GM12878 (cell line): ENCODE data around the gene PRG3. TPM values are rescaled to one million over a fixed set of nuclear protein-coding genes. Genes with fewer than 3 reads are reported as not detected.

Experiments
- ATAC-seq: fragments of 200-7000 bp; cut with Tn5 transposase; 3 replicates; pipeline ENCODE4 v1.9.1; 2020; ENCODE audit warnings: mild to moderate bottlenecking, moderate library complexity
- BruUV-seq: library from RNA; stranded (reverse); fragments of 400-500 nt; replicated peaks from 2 replicates; lab custom pipeline; 2021; lab: Mats Ljungman, UMichigan
- CTCF ChIA-PET: fragments of 300-600 bp; sonication (Branson Sonifier 250); formaldehyde crosslinking; extraction: SDS; loops from one replicate; lab custom pipeline; 2021; ENCODE audit warnings: inconsistent platforms; lab: Yijun Ruan, JAX
- POLR2A ChIA-PET: fragments of 350-600 bp; formaldehyde crosslinking; extraction: SDS; loops from one replicate; lab custom pipeline; 2021; ENCODE audit warnings: inconsistent platforms; lab: Charles Lee
- RAD21 ChIA-PET: fragments of 300-600 bp; sonication (Branson Sonifier 250); formaldehyde crosslinking; loops from one replicate; lab custom pipeline; 2023; ENCODE audit warnings: antibody characterized with exemption; ENCODE audit not compliant: unreplicated experiment; lab: Charles Lee
- SMC1A ChIA-PET: fragments of 300-600 bp; sonication (Branson Sonifier 250); formaldehyde crosslinking; loops from one replicate; lab custom pipeline; 2023; ENCODE audit not compliant: unreplicated experiment, uncharacterized antibody; lab: Charles Lee
- DNase-seq: peaks from one replicate; pipeline ENCODE4 v3.0.0-alpha.2; 2011; ENCODE audit warnings: low read depth, low spot score
- FAIRE-seq: peaks from 3 replicates; lab custom pipeline; 2011; peaks lifted over from hg19 to GRCh38; lab: Jason Lieb, UNC
- H2AFZ ChIP-seq: 2 replicates; pipeline ENCODE4 v1.6.0; 2011; ENCODE audit warnings: low read depth, low read length, control low read depth; ENCODE audit not compliant: control insufficient read depth
- H3K27ac ChIP-seq: 2 replicates; pipeline ENCODE4 v1.5.1; 2011; ENCODE audit warnings: control low read depth; ENCODE audit not compliant: control insufficient read depth, insufficient read depth
- H3K27me3 ChIP-seq, 2 experiments: replicated peaks in 1 of 2; 2 replicates each; pipeline versions ENCODE4 v1.6.0 to v1.6.1; 2011; ENCODE audit warnings: low read length in 1 of 2; ENCODE audit not compliant: control insufficient read depth in 2 of 2, insufficient read depth in 2 of 2
- H3K36me3 ChIP-seq, 2 experiments: 2 replicates each; pipeline ENCODE4 v1.5.1; 2011; ENCODE audit warnings: low read length in 1 of 2; ENCODE audit not compliant: control insufficient read depth in 2 of 2, insufficient read depth in 2 of 2
- H3K4me1 ChIP-seq: 2 replicates; pipeline ENCODE4 v1.6.1; 2011; ENCODE audit warnings: mild to moderate bottlenecking, low read length, moderate library complexity, mixed read lengths; ENCODE audit not compliant: control insufficient read depth, insufficient read depth
- H3K4me2 ChIP-seq: 2 replicates; pipeline ENCODE4 v1.6.0; 2011; ENCODE audit warnings: control low read depth; ENCODE audit not compliant: control insufficient read depth, insufficient read depth
- H3K4me3 ChIP-seq: fragments of 200-600 bp; sonication (generic); 2 replicates; pipeline ENCODE4 v1.5.1; 2016
- H3K79me2 ChIP-seq: 2 replicates; pipeline ENCODE4 v1.6.0; 2011; ENCODE audit warnings: low read length; ENCODE audit not compliant: control insufficient read depth, insufficient read depth
- H3K9ac ChIP-seq: 2 replicates; pipeline ENCODE4 v1.8.0; 2011; ENCODE audit warnings: low read length, control low read depth, mixed read lengths; ENCODE audit not compliant: control insufficient read depth, insufficient read depth
- H3K9me3 ChIP-seq: replicated peaks from 3 replicates; pipeline ENCODE4 v1.5.1; 2011; ENCODE audit warnings: mild to moderate bottlenecking, low read length; ENCODE audit not compliant: control insufficient read depth, insufficient read depth
- H4K20me1 ChIP-seq: 2 replicates; pipeline ENCODE4 v1.6.0; 2011; ENCODE audit not compliant: control insufficient read depth, insufficient read depth
- CHD1 ChIP-seq: IDR thresholded peaks from 2 replicates; pipeline ENCODE4 v1.6.1; 2012; ENCODE audit warnings: low read depth, low read length, improper control_type of control experiment
- CHD2 ChIP-seq: IDR thresholded peaks from 2 replicates; pipeline ENCODE4 v1.6.1; 2011; ENCODE audit warnings: low read depth, low read length, improper control_type of control experiment, borderline replicate concordance
- CTCF ChIP-seq, 3 experiments: IDR thresholded peaks in 2 of 3; conservative IDR thresholded peaks in 1 of 3; 2 replicates each; pipeline ENCODE4 v1.5.1; 2011; ENCODE audit warnings: low read depth in 3 of 3, low read length in 3 of 3, mild to moderate bottlenecking in 3 of 3, control low read depth in 2 of 3, moderate library complexity in 2 of 3, inconsistent platforms in 1 of 3, mixed read lengths in 1 of 3; ENCODE audit not compliant: control insufficient read depth in 2 of 3, insufficient read depth in 1 of 3; ENCODE audit errors: extremely low read depth in 1 of 3
- EZH2 ChIP-seq: IDR thresholded peaks from 2 replicates; pipeline ENCODE4 v1.6.1; 2012; ENCODE audit warnings: low read depth, mild to moderate bottlenecking, control low read depth, inconsistent platforms, low read length, borderline replicate concordance; ENCODE audit not compliant: control insufficient read depth
- MYC ChIP-seq: IDR thresholded peaks from 2 replicates; pipeline ENCODE4 v1.6.1; 2011; ENCODE audit warnings: mild to moderate bottlenecking, low read length, moderate library complexity, inconsistent platforms; ENCODE audit not compliant: insufficient read depth, insufficient replicate concordance, insufficient read length, severe bottlenecking
- NR2F1 ChIP-seq: fragments of 450-650 bp; conservative IDR thresholded peaks from 2 replicates; pipeline ENCODE4 v1.6.1; 2017; ENCODE audit warnings: mild to moderate bottlenecking
- REST ChIP-seq: IDR thresholded peaks from 2 replicates; pipeline ENCODE4 v1.6.1; 2012; ENCODE audit warnings: mild to moderate bottlenecking, low read depth, low read length
- SIN3A ChIP-seq: IDR thresholded peaks from 2 replicates; pipeline ENCODE4 v1.6.1; 2012; ENCODE audit warnings: low read depth, low read length, improper control_type of control experiment
- ZBTB40 ChIP-seq: fragments of 450-650 bp; IDR thresholded peaks from 2 replicates; pipeline ENCODE4 v1.6.1; 2016; ENCODE audit warnings: mild to moderate bottlenecking, moderate library complexity, borderline replicate concordance
- ZNF24 ChIP-seq: fragments of 450-650 bp; IDR thresholded peaks from 2 replicates; pipeline ENCODE4 v1.6.1; 2017; ENCODE audit warnings: antibody characterized with exemption, mild to moderate bottlenecking
- ZNF384 ChIP-seq: IDR thresholded peaks from 2 replicates; pipeline ENCODE4 v1.6.1; 2012; ENCODE audit warnings: low read depth, mild to moderate bottlenecking, low read length, improper control_type of control experiment, borderline replicate concordance
- ZNF622 ChIP-seq: fragments of 450-650 bp; IDR thresholded peaks from 2 replicates; pipeline ENCODE4 v1.6.1; 2017; ENCODE audit warnings: mild to moderate bottlenecking, inconsistent platforms
- in situ Hi-C: fragments of 300-500 bp; cut with MboI; formaldehyde crosslinking; loops from 9 replicates; pipeline ENCODE4 v1.14.3; 2018; ENCODE audit warnings: mixed read lengths
- intact Hi-C: fragments of 100-400 bp; cut with micrococcal nuclease; formaldehyde crosslinking; loops from one replicate; pipeline ENCODE4 v1.14.2; 2022; ENCODE audit not compliant: unreplicated experiment
- polyA plus RNA-seq, 11 experiments: library from polyadenylated mRNA; depleted of rRNA in 4 of 11; unstranded in 6 of 11; stranded (reverse) in 5 of 11; fragments of >200 nt; fragmentation: Nextera tagmentation in 4 of 11; fragmentation: Illumina TruSeq in 1 of 11; extraction: Ambion mirVana in 4 of 11; extraction: Trizol in 1 of 11; gene quantifications; 1 replicate in 1 of 11; 2 replicates in 10 of 11; pipeline versions ENCODE4 v1.2.1 to v1.2.3, GENCODE V29; 2011 to 2016; ENCODE audit warnings: inconsistent platforms in 2 of 11, missing spikeins in 2 of 11, low read depth in 1 of 11
- total RNA-seq, 4 experiments: library from RNA; depleted of rRNA in 3 of 4; stranded (reverse); fragments of >200 nt in 3 of 4; fragmentation: Illumina TruSeq in 1 of 4; extraction: Trizol in 1 of 4; gene quantifications; 2 replicates each; pipeline versions ENCODE4 v1.2.1 to v1.2.3, GENCODE V29; 2013 to 2021

PRG3 gene
- total and polyA plus RNA-seq, 10 of the 15 experiments (the other 5 are each of a cell fraction or from before 2014, with no cell fraction given): not detected

GRCh38 chr11:57418131-57418530 lies 37.2 kb upstream of the PRG3 start:
- RAD21 ChIA-PET: interaction anchor here (1.0 kb wide), 2 partner anchors 11 to 72 kb away, joined by 3 to 4 read pairs; no protein-coding TSS in a partner anchor
- TF ChIP-seq ZNF384 (no peak), ZBTB40 (no peak), CHD1 (no peak), ZNF622 (no peak), CHD2 (no peak), EZH2 (no peak), NR2F1 (no peak), SIN3A (no peak), CTCF (IDR thresholded peaks at IDR 0.05 in 2 of 3, conservative IDR thresholded peaks at IDR 0.05 in 1 of 3; ENCODE audit: control insufficient read depth in 2 of 3, extremely low read depth in 1 of 3, insufficient read depth in 1 of 3, low read depth in 3 of 3, low read length in 3 of 3) (no peak), REST (no peak), ZNF24 (no peak), MYC (no peak)

More at GRCh38 chr11:57418131-57418530, 37.2 kb upstream of the PRG3 start:
- FAIRE-seq: no peak
- peaks cover 3% of the 10 kb centered on the region for H4K20me1 ChIP-seq
- in situ Hi-C loops: no loop called here
- no peak overlapping the region for H2AFZ ChIP-seq
- no peak overlapping the region for H3K9ac ChIP-seq
- ChIA-PET POLR2A (interaction anchor here (0.6 to 4.4 kb wide), 6 partner anchors 7 to 381 kb away, joined by 3 to 22 read pairs (median 4); no protein-coding TSS in a partner anchor), SMC1A (interaction anchor here (1.3 to 2.4 kb wide), 2 partner anchors 23 to 109 kb away, joined by 3 to 5 read pairs; no protein-coding TSS in a partner anchor), CTCF (interaction anchor here (0.7 to 2.0 kb wide), 5 partner anchors 12 to 76 kb away, joined by 3 to 6 read pairs (median 4); no protein-coding TSS in a partner anchor)
- intact Hi-C loops: no loop called here
- H3K4me1 ChIP-seq: peaks cover 25% of the 10 kb centered on the region
- no peak overlapping the region for H3K4me2 ChIP-seq
- no peak overlapping the region for H3K4me3 ChIP-seq
- no peak for ATAC-seq
- no peaks in the 10 kb centered on the region for H3K27me3 ChIP-seq
- H3K9me3 ChIP-seq: no peaks in the 10 kb centered on the region; the same call in 2 of the 3 replicates
- no peak for DNase-seq
- peaks cover 64% of the 10 kb centered on the region for H3K79me2 ChIP-seq
- no peak overlapping the region for H3K27ac ChIP-seq
- no TSS peak for BruUV-seq
- H3K36me3 ChIP-seq: peaks cover 38 to 65% of the 10 kb centered on the region in 2 experiments
